GM13976 (cell line): ENCODE results near the gene RIBC2.
"Not testable (repeated sequence)": the region's sequence is repeated elsewhere in the genome, so short reads cannot be mapped to it uniquely, and the experiment has no call there.

Experiments
- DNase-seq: peaks from one replicate; pipeline ENCODE4 v3.0.0; 2012; ENCODE audit warnings: low spot score
- CTCF ChIP-seq: IDR thresholded peaks from 2 replicates; pipeline ENCODE4 v1.5.1; 2012; ENCODE audit warnings: borderline replicate concordance, mild to moderate bottlenecking; ENCODE audit not compliant: insufficient read depth; ENCODE audit errors: extremely low read depth, missing control alignments, control extremely low read depth
- in situ Hi-C: fragments of 300-500 bp; cut with MboI; formaldehyde crosslinking; loops from one replicate; pipeline ENCODE4 v1.12.0; 2022; ENCODE audit warnings: low sequenced_read_pairs, mixed read lengths, inconsistent platforms; ENCODE audit not compliant: unreplicated experiment

The RIBC2 gene

GRCh38 chr22:45458532-45458931 is 45.0 kb downstream of the RIBC2 start:
- in situ Hi-C loops, result no loop called here
- TF ChIP-seq CTCF, result no peak
- DNase-seq, result no peak

GRCh38 chr22:45459235-45459634 is 45.7 kb downstream of the RIBC2 start:
- no peak for TF ChIP-seq CTCF
- no peak for DNase-seq
- in situ Hi-C loops, result no loop called here

- no peak for TF ChIP-seq CTCF
- no peak for DNase-seq
- in situ Hi-C loops, result no loop called here
Observed at GRCh38 chr22:45460288-45461109, 47.0 kb downstream of the RIBC2 start.

- TF ChIP-seq CTCF, result no peak
- in situ Hi-C loops, result no loop called here
- no peak for DNase-seq
Observed at GRCh38 chr22:45462034-45462655, 48.7 kb downstream of the RIBC2 start.

GRCh38 chr22:45463691-45464090 is 50.2 kb downstream of the RIBC2 start:
- in situ Hi-C loops, DNase-seq: not testable (repeated sequence)

- TF ChIP-seq CTCF, result no peak
- in situ Hi-C loops, result no loop called here
- DNase-seq, result no peak
Observed at GRCh38 chr22:45465633-45466032, 52.1 kb downstream of the RIBC2 start.

GRCh38 chr22:45468872-45469271 is 55.4 kb downstream of the RIBC2 start:
- no peak for DNase-seq
- no peak for TF ChIP-seq CTCF
- in situ Hi-C loops, result no loop called here
